Prostate gland (tissue), 2 donors: Measurements from ENCODE around the gene TPT1.

Experiments used
- POLR2A ChIP-seq: fragments of 450-650 bp; IDR thresholded peaks from one replicate; pipeline ENCODE4 v1.6.1; 2016; ENCODE audit warnings: antibody characterized with exemption, mild to moderate bottlenecking
- POLR2AphosphoS5 ChIP-seq: sonication (generic); formaldehyde crosslinking; IDR thresholded peaks from one replicate; pipeline ENCODE4 v1.6.1; 2017; ENCODE audit warnings: antibody characterized with exemption
- TF ChIP-seq, protein P1 (sequence below), 4 experiments: fragments of 200-600 bp in 2 of 4; fragments of 450-650 bp in 2 of 4; sonication (generic) in 2 of 4; IDR thresholded peaks; 1 replicate in 3 of 4; 2 replicates in 1 of 4; pipeline ENCODE4 v1.5.1; 2016 to 2019; ENCODE audit warnings: antibody characterized with exemption in 4 of 4, mild to moderate bottlenecking in 2 of 4, moderate library complexity in 2 of 4

- TF ChIP-seq, protein P1, sequence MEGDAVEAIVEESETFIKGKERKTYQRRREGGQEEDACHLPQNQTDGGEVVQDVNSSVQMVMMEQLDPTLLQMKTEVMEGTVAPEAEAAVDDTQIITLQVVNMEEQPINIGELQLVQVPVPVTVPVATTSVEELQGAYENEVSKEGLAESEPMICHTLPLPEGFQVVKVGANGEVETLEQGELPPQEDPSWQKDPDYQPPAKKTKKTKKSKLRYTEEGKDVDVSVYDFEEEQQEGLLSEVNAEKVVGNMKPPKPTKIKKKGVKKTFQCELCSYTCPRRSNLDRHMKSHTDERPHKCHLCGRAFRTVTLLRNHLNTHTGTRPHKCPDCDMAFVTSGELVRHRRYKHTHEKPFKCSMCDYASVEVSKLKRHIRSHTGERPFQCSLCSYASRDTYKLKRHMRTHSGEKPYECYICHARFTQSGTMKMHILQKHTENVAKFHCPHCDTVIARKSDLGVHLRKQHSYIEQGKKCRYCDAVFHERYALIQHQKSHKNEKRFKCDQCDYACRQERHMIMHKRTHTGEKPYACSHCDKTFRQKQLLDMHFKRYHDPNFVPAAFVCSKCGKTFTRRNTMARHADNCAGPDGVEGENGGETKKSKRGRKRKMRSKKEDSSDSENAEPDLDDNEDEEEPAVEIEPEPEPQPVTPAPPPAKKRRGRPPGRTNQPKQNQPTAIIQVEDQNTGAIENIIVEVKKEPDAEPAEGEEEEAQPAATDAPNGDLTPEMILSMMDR (IDR thresholded peaks at IDR 0.05), result no peak
- no peak for TF ChIP-seq POLR2A
- no peak for TF ChIP-seq POLR2AphosphoS5
Measured at GRCh38 chr13:45331692-45332035, 9.3 kb downstream of the TPT1 start.
